ENCODE results near the gene HABP2.

GRCh38 chr10:113525713-113526112, 27.1 kb upstream of the HABP2 start:
- TF ChIP-seq CTCF (IDR thresholded peaks at IDR 0.05; ENCODE audit: insufficient read depth, low read depth, low read length) (no peak), EZH2 (IDR thresholded peaks at IDR 0.05; ENCODE audit: insufficient read depth, low read length) (no peak)

Measured in astrocyte (in vitro differentiated cells and primary cell).